Fibroblast of lung (primary cell): Measurements from ENCODE around the gene QRICH2.

Source experiments
- EZH2 ChIP-seq: IDR thresholded peaks from 2 replicates; pipeline ENCODE4 v1.5.1; 2012; ENCODE audit warnings: low read length, control low read depth, mild to moderate bottlenecking; ENCODE audit errors: missing control alignments
- TF ChIP-seq, protein P1 (sequence below), 2 donors: IDR thresholded peaks in 1 of 2; conservative IDR thresholded peaks in 1 of 2; 1 replicate in 1 of 2; 2 replicates in 1 of 2; pipeline ENCODE4 v1.5.1; 2011 to 2012; ENCODE audit warnings: low read length in 2 of 2, control low read depth in 1 of 2, inconsistent platforms in 1 of 2, low read depth in 1 of 2, mild to moderate bottlenecking in 1 of 2

DNA sequence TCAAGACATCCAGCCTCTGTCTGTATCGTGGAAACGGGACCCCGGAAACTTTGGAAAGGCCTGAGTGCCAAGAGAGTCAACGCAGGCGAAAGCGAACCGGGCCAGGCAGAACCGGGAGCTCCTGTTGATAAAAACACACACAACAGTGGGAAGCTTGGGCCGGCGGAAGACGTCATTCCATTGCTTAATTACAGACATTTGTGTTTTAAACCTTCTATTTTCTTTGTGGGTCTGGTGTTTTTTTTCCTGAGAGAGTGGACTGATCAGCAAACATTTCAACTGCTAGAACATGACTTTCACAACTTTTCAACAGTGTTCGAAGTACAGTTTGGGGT is 66.9 kb downstream of the QRICH2 start:
- TF ChIP-seq, protein P1, sequence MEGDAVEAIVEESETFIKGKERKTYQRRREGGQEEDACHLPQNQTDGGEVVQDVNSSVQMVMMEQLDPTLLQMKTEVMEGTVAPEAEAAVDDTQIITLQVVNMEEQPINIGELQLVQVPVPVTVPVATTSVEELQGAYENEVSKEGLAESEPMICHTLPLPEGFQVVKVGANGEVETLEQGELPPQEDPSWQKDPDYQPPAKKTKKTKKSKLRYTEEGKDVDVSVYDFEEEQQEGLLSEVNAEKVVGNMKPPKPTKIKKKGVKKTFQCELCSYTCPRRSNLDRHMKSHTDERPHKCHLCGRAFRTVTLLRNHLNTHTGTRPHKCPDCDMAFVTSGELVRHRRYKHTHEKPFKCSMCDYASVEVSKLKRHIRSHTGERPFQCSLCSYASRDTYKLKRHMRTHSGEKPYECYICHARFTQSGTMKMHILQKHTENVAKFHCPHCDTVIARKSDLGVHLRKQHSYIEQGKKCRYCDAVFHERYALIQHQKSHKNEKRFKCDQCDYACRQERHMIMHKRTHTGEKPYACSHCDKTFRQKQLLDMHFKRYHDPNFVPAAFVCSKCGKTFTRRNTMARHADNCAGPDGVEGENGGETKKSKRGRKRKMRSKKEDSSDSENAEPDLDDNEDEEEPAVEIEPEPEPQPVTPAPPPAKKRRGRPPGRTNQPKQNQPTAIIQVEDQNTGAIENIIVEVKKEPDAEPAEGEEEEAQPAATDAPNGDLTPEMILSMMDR (conservative IDR thresholded peaks at IDR 0.05 in 1 of 2, IDR thresholded peaks at IDR 0.05 in 1 of 2; ENCODE audit: low read depth in 1 of 2, low read length in 2 of 2): no peak
- TF ChIP-seq EZH2: no peak
